ENCODE results near the gene NRROS.
"Not testable (repeated sequence)": the region's sequence is repeated elsewhere in the genome, so short reads cannot be mapped to it uniquely, and the experiment has no call there.

Gene NRROS

GRCh38 chr3:196639483-196640296 is at the start of gene NRROS:
NRROS (plus strand) TSS chr3:196639694; CDS start chr3:196654540, 14,846 bp downstream.
- DNase-seq (ENCODE audit: low read depth in 2 of 2), result peak; percentile 32 to 47

DNA sequence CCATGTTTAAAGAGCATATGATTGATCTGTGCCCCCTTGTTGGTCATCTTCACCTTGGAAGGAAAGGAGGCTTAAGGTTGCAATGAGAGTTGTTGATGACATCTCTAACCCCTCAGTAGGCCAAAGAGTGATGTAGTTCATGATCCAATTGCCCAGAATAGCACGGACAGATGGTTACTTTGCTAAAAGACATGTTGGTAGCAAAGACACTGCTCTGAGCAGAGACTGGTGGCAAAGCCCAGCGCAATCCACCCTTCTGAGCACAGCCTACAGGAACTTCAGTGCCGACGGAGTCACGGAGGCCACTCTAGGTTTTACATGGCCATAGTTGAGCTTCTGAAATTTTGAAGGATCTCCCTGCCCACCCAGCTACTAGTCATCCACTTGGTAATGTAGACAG is 49.2 kb upstream of the NRROS start:
- DNase-seq (ENCODE audit: low read depth in 2 of 2), result no peak

GRCh38 chr3:196596355-196596754 is 43.1 kb upstream of the NRROS start:
- DNase-seq (ENCODE audit: low read depth in 2 of 2), result no peak

- DNase-seq (ENCODE audit: low read depth in 2 of 2), result not testable (repeated sequence)
These were observed 41.3 kb upstream of the NRROS start for GRCh38 chr3:196597971-196598733.

GRCh38 chr3:196599734-196600128 is 39.8 kb upstream of the NRROS start:
- no peak for DNase-seq (ENCODE audit: low read depth in 2 of 2)

- DNase-seq (ENCODE audit: low read depth in 2 of 2), result no peak
These were observed 39.1 kb upstream of the NRROS start for GRCh38 chr3:196600359-196600758.

DNA sequence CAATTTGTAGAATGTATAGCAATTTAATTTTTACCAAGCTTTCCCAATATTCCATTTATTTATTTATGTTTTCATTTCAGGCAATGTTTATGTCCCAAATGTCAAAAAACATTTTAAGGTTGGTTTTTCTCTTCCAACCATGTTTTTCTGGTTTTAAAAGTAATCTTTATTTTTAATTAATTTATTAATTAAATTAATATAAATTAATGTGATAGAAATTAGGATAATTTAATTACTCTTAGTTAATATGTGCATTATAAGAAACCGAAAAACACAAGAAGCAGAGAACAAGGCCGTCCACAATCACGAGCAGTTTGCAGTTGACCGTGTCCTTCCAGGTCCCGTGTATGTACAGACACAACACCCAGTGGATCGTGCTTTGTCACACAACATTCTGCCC is 36.8 kb upstream of the NRROS start:
- no peak for DNase-seq (ENCODE audit: low read depth in 2 of 2)

DNA sequence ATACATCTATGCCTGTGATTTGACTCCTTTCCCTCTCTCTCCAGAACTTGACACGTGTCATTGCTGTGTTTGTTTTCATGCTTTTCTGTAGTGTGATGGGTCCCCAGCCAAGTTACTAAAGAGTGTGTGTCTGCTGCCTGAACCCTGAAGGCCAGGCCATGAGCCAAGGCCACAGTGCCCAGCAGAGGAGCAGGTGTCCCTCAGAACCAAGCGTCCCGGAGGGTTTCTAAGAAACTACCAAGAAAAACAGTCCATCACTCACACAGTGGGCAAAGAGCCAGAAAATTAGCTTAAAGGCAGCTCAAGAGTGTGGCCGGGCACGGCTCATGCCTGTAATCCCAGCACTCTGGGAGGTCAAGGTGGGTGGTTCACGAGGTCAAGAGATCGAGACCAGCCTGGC is 35.8 kb upstream of the NRROS start:
- no peak for DNase-seq (ENCODE audit: low read depth in 2 of 2)

GRCh38 chr3:196604548-196604947 is 34.9 kb upstream of the NRROS start:
- peak in 1 of 2 donors; percentile 23 for DNase-seq (ENCODE audit: low read depth in 2 of 2)

DNA sequence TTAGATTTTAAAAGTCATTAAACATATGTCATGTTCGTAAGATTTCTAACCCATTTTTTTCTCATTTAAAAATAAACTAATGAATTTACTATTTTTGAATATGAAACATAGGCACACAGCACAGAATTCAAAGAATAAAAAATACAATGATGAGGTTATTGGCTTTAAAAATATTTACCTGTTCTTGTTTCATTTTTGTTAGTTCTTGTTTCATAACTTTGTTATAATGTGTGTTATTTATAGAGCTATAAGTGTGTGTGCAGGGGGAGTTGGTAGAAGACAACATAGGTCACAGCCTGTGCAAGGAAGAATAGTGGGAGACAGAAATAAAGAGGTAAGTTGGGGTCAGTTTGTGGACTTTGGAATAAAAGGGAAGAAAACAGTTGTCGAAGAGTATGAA is 30.8 kb upstream of the NRROS start:
- DNase-seq (ENCODE audit: low read depth in 2 of 2), result no peak

GRCh38 chr3:196609343-196609775 is 30.1 kb upstream of the NRROS start:
- peak; percentile 84 to 89 for DNase-seq (ENCODE audit: low read depth in 2 of 2)

DNA sequence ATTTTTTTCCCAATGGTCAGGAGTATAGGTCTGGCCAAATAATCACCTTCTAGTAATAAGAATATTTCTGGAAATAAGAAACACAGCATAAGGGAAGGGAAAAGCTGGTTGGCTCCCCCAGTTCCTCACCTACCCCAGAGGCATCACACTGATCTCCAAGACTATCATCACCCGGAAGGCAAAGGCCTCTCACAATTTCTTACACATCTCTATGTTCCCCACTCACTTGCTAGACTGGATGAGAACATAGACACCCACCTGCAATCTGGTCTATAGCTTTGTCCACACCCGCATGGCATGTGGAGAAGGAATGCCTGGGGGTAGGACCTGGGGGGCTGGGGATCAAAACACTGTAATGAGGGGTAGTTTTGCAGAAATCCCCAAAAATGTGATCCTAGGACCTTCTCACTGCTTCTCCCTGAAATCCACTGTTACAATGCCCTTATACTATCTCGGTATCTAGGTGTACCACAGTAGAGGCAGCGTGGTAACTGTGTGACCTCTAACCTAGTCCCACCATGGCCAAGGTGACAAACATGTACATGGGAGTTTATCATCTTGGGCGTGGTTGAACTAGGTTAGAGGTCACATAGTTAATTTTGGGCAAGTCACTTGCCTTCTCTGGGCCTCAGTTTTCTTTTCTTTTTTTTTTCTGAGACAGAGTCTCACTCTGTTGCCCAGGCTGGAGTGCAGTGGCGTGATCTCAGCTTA is 29.5 kb upstream of the NRROS start:
- no peak for DNase-seq (ENCODE audit: low read depth in 2 of 2)

- DNase-seq (ENCODE audit: low read depth in 2 of 2), result no peak
These were observed 27.6 kb upstream of the NRROS start for GRCh38 chr3:196611761-196612483.

DNA sequence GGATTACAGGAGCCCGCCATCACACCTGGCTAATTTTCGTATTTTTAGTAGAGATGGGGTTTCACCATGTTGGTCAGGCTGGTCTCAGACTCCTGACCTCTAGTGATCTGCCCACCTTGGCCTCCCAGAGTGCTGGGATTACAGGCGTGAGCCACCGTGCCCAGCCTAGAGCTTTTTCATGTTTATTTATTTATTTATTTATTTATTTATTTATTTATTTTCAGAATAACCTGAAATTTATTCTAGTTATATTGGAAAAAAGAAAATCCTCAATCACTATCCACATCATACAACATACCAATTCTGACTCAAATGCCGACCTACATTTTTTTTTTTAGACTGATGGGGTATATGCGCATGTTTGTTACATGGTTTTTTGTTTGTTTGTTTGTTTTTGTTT is 24.3 kb upstream of the NRROS start:
- not testable (repeated sequence) for DNase-seq (ENCODE audit: low read depth in 2 of 2)

- no peak for DNase-seq (ENCODE audit: low read depth in 2 of 2)
These were observed 22.2 kb upstream of the NRROS start for GRCh38 chr3:196617256-196617655.

GRCh38 chr3:196619223-196619622 is 20.3 kb upstream of the NRROS start:
- no peak for DNase-seq (ENCODE audit: low read depth in 2 of 2)

DNA sequence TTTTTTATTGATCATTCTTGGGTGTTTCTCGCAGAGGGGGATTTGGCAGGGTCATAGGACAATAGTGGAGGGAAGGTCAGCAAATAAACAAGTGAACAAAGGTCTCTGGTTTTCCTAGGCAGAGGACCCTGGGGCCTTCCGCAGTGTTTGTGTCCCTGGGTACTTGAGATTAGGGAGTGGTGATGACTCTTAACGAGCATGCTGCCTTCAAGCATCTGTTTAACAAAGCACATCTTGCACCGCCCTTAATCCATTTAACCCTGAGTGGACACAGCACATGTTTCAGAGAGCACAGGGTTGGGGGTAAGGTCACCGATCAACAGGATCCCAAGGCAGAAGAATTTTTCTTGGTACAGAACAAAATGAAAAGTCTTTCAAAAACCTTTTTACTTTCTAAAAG is 19.9 kb upstream of the NRROS start:
- DNase-seq (ENCODE audit: low read depth in 2 of 2), result not testable (repeated sequence)

DNA sequence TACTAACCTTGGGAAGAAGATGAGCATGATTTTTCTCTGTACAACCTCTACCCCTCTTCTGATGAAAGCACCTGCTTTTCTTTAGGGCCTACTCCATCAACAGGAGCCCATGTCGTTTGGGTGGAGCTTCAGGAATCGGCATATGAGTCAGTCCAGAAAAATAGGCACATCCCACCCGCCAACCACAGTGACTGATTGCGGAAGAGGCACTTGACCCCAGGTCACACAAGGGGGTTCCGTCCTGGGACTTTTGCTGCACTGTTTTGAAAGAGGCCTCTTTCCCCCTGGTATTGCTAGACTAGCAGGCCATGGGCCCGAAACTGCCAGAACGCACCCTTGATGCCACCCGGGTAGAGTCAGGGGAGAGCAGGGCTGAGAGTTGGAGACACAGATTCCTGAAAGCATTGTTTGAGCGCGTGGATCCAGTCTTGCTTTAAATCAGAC is 19.3 kb upstream of the NRROS start:
- DNase-seq (ENCODE audit: low read depth in 2 of 2), result no peak

GRCh38 chr3:196620684-196621083 is 18.8 kb upstream of the NRROS start:
- no peak for DNase-seq (ENCODE audit: low read depth in 2 of 2)

- no peak for DNase-seq (ENCODE audit: low read depth in 2 of 2)
These were observed 17.9 kb upstream of the NRROS start for GRCh38 chr3:196621611-196622010.

- DNase-seq (ENCODE audit: low read depth in 2 of 2), result no peak
These were observed 15.3 kb upstream of the NRROS start for GRCh38 chr3:196624067-196624790.

All from stimulated activated CD8-positive, alpha-beta memory T cell treated with anti-CD3 and anti-CD28 coated beads, Interleukin-15, amount 100 ng/mL, for 4 hours (primary cell).